Effector memory CD4-positive, alpha-beta T cell (primary cell): Measurements from ENCODE around the gene DBNDD2.
A peak's percentile ranks its signal among the peaks of the same experiment; 100 is the strongest.

Source experiments
- DNase-seq, 3 donors: peaks; one replicate each; pipeline ENCODE4 v3.0.0-alpha.2; 2020
- H3K27ac ChIP-seq: 2 replicates; pipeline ENCODE4 v1.7.0; 2013; ENCODE audit warnings: mild to moderate bottlenecking, low read length, moderate library complexity; ENCODE audit not compliant: insufficient read depth, poor library complexity, severe bottlenecking
- H3K27me3 ChIP-seq: replicated peaks from 2 replicates; pipeline ENCODE4 v1.7.0; 2013; ENCODE audit warnings: mild to moderate bottlenecking, low read length; ENCODE audit not compliant: insufficient read depth, control insufficient read depth, poor library complexity, severe bottlenecking
- H3K36me3 ChIP-seq: 2 replicates; pipeline ENCODE4 v1.7.0; 2013; ENCODE audit warnings: mild to moderate bottlenecking, low read length, moderate library complexity; ENCODE audit not compliant: control insufficient read depth, insufficient read depth
- H3K4me1 ChIP-seq: 2 replicates; pipeline ENCODE4 v1.7.0; 2013; ENCODE audit warnings: low read length, mild to moderate bottlenecking; ENCODE audit not compliant: control insufficient read depth, insufficient read depth, poor library complexity, severe bottlenecking
- H3K4me3 ChIP-seq: 2 replicates; pipeline ENCODE4 v1.7.0; 2013; ENCODE audit warnings: low read length, low read depth, mild to moderate bottlenecking; ENCODE audit not compliant: insufficient read depth, poor library complexity, severe bottlenecking
- H3K9me3 ChIP-seq: 2 replicates; pipeline ENCODE4 v1.7.0; 2013; ENCODE audit warnings: mild to moderate bottlenecking, low read length, moderate library complexity; ENCODE audit not compliant: control insufficient read depth
- total RNA-seq, 3 donors: gene quantifications; one replicate each; lab custom pipeline; 2026; lab: John Stamatoyannopoulos, UW

DBNDD2 gene, protein sequence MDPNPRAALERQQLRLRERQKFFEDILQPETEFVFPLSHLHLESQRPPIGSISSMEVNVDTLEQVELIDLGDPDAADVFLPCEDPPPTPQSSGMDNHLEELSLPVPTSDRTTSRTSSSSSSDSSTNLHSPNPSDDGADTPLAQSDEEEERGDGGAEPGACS
- total RNA-seq = 1.1 to 2.1 (median 1.2) reads per million in 3 donors

DNA sequence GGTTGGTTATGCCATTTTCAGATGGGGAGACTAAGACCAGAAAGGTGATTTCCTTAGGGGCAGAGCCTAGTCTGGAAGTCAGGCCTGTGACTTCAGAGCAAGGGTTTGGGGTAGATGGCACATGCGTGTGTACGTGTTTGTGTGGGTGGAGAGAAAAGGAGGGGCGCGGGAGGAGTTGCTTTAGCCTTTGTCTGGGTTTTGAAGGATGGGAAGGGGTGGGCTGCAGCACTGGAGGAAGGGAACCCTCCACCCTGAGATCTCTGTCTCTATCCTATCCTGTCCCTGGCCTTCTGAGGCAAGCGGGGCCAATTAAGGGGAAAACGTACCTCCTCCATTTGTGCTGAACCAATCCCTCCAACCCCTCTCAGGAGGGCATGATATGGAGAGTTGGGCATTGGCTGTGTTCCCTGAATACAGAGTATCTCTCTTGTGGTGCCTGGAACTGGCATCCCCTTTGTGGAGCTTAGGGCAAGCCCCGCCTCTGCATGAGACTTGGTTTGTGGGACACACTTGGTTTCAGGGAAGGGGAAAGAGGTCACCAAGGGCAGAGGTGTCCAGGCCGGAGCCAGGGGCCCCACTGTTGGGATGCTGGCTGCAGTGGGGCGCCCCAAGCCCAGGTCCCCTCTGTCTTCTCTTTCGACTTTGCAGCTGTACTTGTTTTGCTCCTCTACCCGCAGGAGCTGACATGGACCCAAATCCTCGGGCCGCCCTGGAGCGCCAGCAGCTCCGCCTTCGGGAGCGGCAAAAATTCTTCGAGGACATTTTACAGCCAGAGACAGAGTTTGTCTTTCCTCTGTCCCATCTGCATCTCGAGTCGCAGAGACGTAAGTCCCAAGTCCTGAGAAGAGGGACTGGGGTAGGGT, at the start of gene DBNDD2:
TSS of gene DBNDD2 (plus strand) at position 507 of the 863 bp plus-strand sequence. CDS start at position 686, 179 bp downstream.
- peak within 1 kb of the TSS; percentile 88 for H3K4me3 ChIP-seq
- H3K4me1 ChIP-seq = peaks cover 10% of the 10 kb centered on the region
- peak within 1 kb of the TSS; percentile 43 for H3K27ac ChIP-seq
- no peaks in the 10 kb centered on the region for H3K36me3 ChIP-seq
- DNase-seq = no peak
- no peaks in the 10 kb centered on the region for H3K27me3 ChIP-seq
- no peaks in the 10 kb centered on the region for H3K9me3 ChIP-seq

DNA sequence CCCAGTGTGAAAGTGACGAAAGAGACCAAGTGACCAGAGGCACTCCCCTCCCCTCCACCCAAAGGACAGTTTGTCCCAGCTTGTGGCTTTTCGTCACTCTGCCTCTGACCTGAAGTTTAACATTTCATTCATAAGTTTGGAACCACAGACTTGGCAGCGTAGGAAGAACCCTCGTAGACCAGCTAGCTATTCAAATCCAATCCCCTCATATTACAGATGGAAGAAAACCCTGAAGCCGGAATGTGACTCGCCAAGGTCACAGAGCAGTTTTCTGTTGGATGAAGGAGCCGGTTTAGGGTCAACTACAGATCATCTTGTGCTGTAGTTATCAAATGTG, 49.1 kb upstream of the DBNDD2 start:
- no peaks in the 10 kb centered on the region for H3K27me3 ChIP-seq
- no peaks in the 10 kb centered on the region for H3K9me3 ChIP-seq
- no peak for DNase-seq
- H3K36me3 ChIP-seq = no peaks in the 10 kb centered on the region
- H3K4me3 ChIP-seq = no peak overlapping the region
- no peak overlapping the region for H3K27ac ChIP-seq
- peaks cover 17% of the 10 kb centered on the region for H3K4me1 ChIP-seq

DNA sequence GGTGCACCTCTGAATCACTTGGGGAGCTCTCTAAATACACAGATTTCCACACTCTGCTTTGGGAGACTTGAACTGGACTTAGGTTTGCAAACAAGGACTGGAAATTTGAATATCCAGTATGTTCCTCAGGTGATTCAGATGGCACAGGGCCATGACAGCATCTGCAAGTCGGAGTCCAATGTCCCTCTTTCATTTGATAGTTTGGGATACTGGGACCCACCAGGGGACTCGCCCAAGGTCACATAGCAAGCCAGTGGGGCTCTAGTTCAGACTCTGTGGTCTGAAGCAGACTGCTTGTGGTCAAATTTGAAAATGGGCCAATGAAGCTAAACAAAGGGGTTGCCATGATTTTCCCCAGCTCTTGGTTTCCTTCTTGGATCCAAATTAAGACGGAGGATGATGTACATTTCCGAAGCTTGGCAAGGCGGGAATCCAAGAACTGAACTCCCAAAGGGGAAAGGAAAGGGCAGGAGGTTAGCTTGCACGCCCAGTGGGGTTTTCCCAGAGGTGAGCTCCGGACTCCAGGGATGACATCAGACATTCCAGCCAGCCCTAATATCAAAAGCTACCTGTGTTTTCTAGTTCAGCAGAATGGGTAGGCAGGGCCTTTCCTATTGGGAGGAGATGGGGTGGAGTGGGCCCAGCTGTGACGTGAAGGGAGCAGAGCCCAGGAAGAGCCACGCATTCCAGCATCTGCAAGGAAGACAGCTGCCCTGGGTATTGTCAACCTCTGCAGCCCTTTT, 48.5 kb upstream of the DBNDD2 start:
- Histone ChIP-seq H3K27ac (no peak overlapping the region), H3K27me3 (no peaks in the 10 kb centered on the region), H3K36me3 (no peaks in the 10 kb centered on the region), H3K4me1 (peaks cover 19% of the 10 kb centered on the region), H3K4me3 (no peak overlapping the region), H3K9me3 (no peaks in the 10 kb centered on the region)
- no peak for DNase-seq

DNA sequence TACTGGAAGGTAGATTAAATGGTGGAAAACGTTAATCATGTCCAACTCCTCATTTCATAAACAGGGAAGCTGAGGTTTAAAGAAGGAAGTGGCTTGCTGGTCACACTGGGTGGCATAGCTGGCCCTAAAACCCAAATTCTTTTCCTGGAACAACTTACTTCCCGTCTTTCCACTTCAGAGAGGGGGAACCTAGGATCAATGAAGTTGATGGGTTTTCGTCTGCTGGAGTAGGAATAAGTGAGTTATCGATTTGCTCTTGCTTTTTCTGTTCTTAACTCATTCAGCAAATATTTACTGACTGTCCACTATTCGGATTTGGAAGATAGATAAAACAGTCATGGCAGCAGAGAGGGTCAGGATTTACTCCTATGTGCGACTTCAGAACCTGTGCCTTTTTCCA, 46.3 kb upstream of the DBNDD2 start:
- H3K27me3 ChIP-seq = no peaks in the 10 kb centered on the region
- no peak overlapping the region for H3K27ac ChIP-seq
- H3K9me3 ChIP-seq = no peaks in the 10 kb centered on the region
- no peak overlapping the region for H3K4me3 ChIP-seq
- no peak for DNase-seq
- peaks cover 17% of the 10 kb centered on the region for H3K36me3 ChIP-seq
- peaks cover 19% of the 10 kb centered on the region for H3K4me1 ChIP-seq

DNA sequence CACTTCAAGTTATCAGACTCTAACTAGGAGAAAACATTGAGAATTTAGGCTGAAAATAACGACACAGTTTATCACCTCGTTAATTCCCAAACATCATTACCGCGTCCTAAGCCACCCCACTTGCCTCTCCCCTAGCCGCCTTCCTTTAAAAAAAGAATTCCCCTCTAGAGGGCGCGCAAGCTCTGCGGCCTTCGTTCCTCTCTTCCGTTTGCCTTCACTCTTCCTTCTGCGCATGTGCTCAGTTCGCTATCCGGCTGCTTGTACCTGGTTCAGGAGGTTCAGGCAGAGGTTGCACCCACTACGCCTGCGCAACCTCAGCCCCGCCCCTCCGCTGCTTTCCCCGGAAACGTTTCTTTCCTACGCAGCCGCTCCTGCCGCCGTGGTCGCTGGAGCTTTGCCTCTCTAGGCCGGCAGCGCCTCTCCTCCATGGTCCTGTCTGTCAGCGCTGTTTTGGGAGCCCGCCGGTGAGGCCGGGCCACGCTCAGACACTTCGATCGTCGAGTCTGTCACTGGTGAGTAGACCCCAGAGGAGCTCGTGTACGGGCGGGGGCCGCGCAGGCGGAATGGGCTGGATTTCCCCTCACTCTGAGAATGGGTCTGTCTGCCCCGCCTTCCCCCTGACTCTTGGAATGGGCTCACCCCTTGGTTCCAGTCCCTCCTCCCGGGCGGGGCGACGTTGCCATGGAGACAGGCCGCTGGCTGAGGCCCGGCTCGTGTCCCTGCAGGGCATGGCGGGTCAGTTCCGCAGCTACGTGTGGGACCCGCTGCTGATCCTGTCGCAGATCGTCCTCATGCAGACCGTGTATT, 45.1 kb upstream of the DBNDD2 start, which contains the start of gene SYS1:
TSS of gene SYS1 (plus strand) at position 353 of the 807 bp plus-strand sequence. CDS start at position 729, 376 bp downstream.
- Histone ChIP-seq H3K27me3 (no peaks in the 10 kb centered on the region), H3K4me3 (peak within 1 kb of the TSS; percentile 92), H3K36me3 (peaks cover 26% of the 10 kb centered on the region), H3K27ac (peak within 1 kb of the TSS; percentile 100), H3K4me1 (peaks cover 21% of the 10 kb centered on the region), H3K9me3 (no peaks in the 10 kb centered on the region)
- peak; percentile 96 to 98 (median 98) for DNase-seq

DNA sequence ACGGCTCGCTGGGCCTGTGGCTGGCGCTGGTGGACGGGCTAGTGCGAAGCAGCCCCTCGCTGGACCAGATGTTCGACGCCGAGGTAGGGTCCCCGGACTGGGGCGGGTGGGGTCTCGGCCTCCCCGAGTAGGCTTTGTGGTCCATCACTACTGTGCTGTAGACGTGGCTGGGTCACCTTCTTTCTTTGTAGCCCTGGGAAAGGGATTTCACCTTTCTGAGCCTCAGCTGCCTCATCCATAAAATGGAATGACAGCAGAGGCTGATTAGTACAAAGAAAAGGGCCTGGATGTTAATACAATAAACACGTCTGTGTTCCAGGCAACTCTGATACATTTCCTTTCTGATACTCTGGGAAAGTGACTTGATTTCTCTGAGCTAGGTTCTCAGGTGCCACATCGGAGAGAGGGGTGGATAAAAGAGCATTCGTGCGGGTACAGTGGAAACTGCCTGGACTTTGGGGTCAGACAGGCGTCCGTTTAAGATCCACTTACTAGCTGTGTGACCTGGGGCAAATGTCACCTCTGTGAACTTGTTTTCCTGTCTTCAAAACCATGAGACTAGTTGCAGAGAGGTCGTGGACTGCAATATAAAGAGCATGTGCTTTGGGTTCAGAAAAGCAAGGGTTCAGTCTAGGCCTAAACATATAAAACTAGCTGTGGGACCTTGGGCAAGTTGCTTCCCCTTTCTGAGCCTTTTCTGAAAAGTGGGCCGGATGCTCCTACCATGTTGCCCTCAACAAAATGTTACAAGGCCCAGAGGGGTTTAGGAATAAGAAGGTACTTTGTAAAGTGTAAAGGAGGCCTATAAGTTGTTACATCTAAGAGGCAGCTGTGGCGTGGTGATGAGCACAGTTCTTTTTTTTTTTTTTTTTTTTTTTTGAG, 44.2 kb upstream of the DBNDD2 start:
- H3K27ac ChIP-seq = peak overlapping the region; percentile 100
- peaks cover 28% of the 10 kb centered on the region for H3K4me1 ChIP-seq
- H3K9me3 ChIP-seq = no peaks in the 10 kb centered on the region
- DNase-seq = no peak
- H3K27me3 ChIP-seq = no peaks in the 10 kb centered on the region
- H3K36me3 ChIP-seq = peaks cover 26% of the 10 kb centered on the region
- H3K4me3 ChIP-seq = peak overlapping the region; percentile 92

DNA sequence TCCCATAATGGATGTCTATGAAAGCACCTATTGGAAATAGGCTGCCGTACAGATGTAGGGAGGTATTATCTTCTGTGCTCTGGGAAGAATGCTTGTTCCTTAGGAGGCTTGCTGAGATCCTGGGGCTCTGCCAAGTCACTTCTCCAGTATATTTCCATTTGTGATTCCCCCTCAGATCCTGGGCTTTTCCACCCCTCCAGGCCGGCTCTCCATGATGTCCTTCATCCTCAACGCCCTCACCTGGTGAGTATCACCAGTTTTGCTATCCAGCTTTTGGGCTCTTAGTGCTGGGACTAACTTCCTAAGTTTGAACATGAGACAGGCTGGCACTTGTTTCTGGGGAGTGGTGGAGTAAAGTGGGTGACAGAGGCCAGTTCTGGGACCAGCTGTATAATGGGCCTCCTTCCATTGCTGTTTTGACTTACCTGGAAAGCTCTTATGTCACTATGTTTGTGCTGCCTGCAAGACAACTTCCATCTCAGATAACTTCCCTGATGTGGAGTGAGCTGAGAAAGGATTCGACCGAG, 42.6 kb upstream of the DBNDD2 start:
- H3K4me3 ChIP-seq = no peak overlapping the region
- no peaks in the 10 kb centered on the region for H3K27me3 ChIP-seq
- H3K36me3 ChIP-seq = peaks cover 26% of the 10 kb centered on the region
- H3K9me3 ChIP-seq = no peaks in the 10 kb centered on the region
- H3K27ac ChIP-seq = no peak overlapping the region
- no peak for DNase-seq
- H3K4me1 ChIP-seq = peaks cover 29% of the 10 kb centered on the region

DNA sequence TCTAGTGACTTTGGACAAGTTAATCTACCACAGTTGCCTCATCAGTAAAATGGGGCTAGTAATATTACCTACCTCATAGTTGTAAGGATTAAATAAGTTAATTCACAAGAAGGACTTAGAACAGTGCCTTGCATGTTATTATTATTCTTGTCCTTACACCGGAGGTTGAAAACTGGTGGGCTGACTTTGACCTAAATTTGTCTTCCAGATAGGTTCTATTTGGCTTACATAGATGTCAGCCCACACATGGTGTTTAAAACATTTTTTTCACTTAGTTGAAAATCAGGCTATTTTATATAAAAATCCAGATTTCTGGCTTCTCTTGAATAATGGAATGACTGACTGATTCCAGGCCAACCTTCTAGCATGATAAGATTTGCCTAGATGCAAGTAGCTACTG, 41.9 kb upstream of the DBNDD2 start:
- Histone ChIP-seq H3K27ac (no peak overlapping the region), H3K4me1 (peaks cover 29% of the 10 kb centered on the region), H3K4me3 (no peak overlapping the region), H3K27me3 (no peaks in the 10 kb centered on the region), H3K9me3 (no peaks in the 10 kb centered on the region), H3K36me3 (peaks cover 26% of the 10 kb centered on the region)
- no peak for DNase-seq
